Measurements from ENCODE around the gene ZIC1.

Gene ZIC1

GRCh38 chr3:147422601-147423536, 13.7 kb downstream of the ZIC1 start:
- no peak for DNase-seq (ENCODE audit: low read depth)

GRCh38 chr3:147423537-147423797, 14.3 kb downstream of the ZIC1 start:
- no peak for DNase-seq (ENCODE audit: low read depth)

GRCh38 chr3:147423798-147424580, 14.8 kb downstream of the ZIC1 start:
- DNase-seq (ENCODE audit: low read depth) = no peak

- DNase-seq (ENCODE audit: low read depth) = no peak
Observed at GRCh38 chr3:147424581-147425387, 15.6 kb downstream of the ZIC1 start.

GRCh38 chr3:147425388-147425850, 16.3 kb downstream of the ZIC1 start:
- DNase-seq (ENCODE audit: low read depth) = no peak

GRCh38 chr3:147426931-147427330, 17.8 kb downstream of the ZIC1 start:
- DNase-seq (ENCODE audit: low read depth) = no peak

GRCh38 chr3:147427746-147428145, 18.6 kb downstream of the ZIC1 start:
- DNase-seq (ENCODE audit: low read depth) = no peak

GRCh38 chr3:147428326-147428725, 19.2 kb downstream of the ZIC1 start:
- no peak for DNase-seq (ENCODE audit: low read depth)

GRCh38 chr3:147428754-147429153, 19.6 kb downstream of the ZIC1 start:
- DNase-seq (ENCODE audit: low read depth) = no peak

- DNase-seq (ENCODE audit: low read depth) = no peak
Observed at GRCh38 chr3:147431751-147432150, 22.6 kb downstream of the ZIC1 start.

- no peak for DNase-seq (ENCODE audit: low read depth)
Observed at GRCh38 chr3:147447224-147447623, 38.1 kb downstream of the ZIC1 start.

GRCh38 chr3:147449669-147450068, 40.5 kb downstream of the ZIC1 start:
- DNase-seq (ENCODE audit: low read depth) = no peak

GRCh38 chr3:147458995-147459704, 50.0 kb downstream of the ZIC1 start:
- no peak for DNase-seq (ENCODE audit: low read depth)

- no peak for DNase-seq (ENCODE audit: low read depth)
Observed at GRCh38 chr3:147462856-147463255, 53.7 kb downstream of the ZIC1 start.

Data from activated T-cell treated with anti-CD3 and anti-CD28 coated beads for 24 hours (primary cell).